Kidney (tissue), 14 donors: ENCODE data around the gene EHF. TPM values are rescaled to one million over a fixed set of nuclear protein-coding genes. Genes with fewer than 3 reads are reported as not detected.

Experiments used
- DNase-seq, 5 donors: peaks; one replicate each; pipeline ENCODE4 v3.0.0-alpha.2; 2013 to 2020
- FAIRE-seq: peaks from 2 replicates; lab custom pipeline; 2012; peaks lifted over from hg19 to GRCh38; lab: Jason Lieb, UNC
- H3K27ac ChIP-seq, 2 donors: one replicate each; pipeline ENCODE4 v1.7.0; 2013; ENCODE audit warnings: low read depth in 2 of 2, low read length in 2 of 2, inconsistent platforms in 1 of 2
- H3K27me3 ChIP-seq: one replicate; pipeline ENCODE4 v1.7.1; 2013; ENCODE audit warnings: low read length, inconsistent platforms; ENCODE audit not compliant: control insufficient read depth, insufficient read depth
- H3K36me3 ChIP-seq, 3 donors: one replicate each; pipeline versions ENCODE4 v1.7.0 to v1.7.1; 2013; ENCODE audit warnings: low read length in 3 of 3, control low read depth in 1 of 3, inconsistent platforms in 1 of 3; ENCODE audit not compliant: insufficient read depth in 3 of 3, control insufficient read depth in 2 of 3
- H3K4me1 ChIP-seq, 3 donors: one replicate each; pipeline versions ENCODE4 v1.7.0 to v1.7.1; 2013; ENCODE audit warnings: low read length in 3 of 3, inconsistent platforms in 1 of 3, low read depth in 1 of 3; ENCODE audit not compliant: control insufficient read depth in 2 of 3, insufficient read depth in 2 of 3
- H3K4me3 ChIP-seq, 3 donors: one replicate each; pipeline versions ENCODE4 v1.7.0 to v1.8.1; 2013; ENCODE audit warnings: low read length in 3 of 3, control low read depth in 1 of 3, inconsistent platforms in 1 of 3
- H3K9ac ChIP-seq, 3 donors: one replicate each; pipeline versions ENCODE4 v1.7.0 to v1.7.1; 2013; ENCODE audit warnings: low read length in 3 of 3, control low read depth in 1 of 3, inconsistent platforms in 1 of 3
- H3K9me3 ChIP-seq, 3 donors: one replicate each; pipeline versions ENCODE4 v1.7.0 to v1.7.1; 2013; ENCODE audit warnings: low read length in 3 of 3, control low read depth in 1 of 3, inconsistent platforms in 1 of 3; ENCODE audit not compliant: control insufficient read depth in 2 of 3, insufficient read depth in 1 of 3
- CTCF ChIP-seq: IDR thresholded peaks from 3 replicates; pipeline ENCODE4 v1.5.1; 2012; ENCODE audit warnings: mild to moderate bottlenecking, moderate library complexity, borderline replicate concordance; ENCODE audit not compliant: insufficient read depth; ENCODE audit errors: extremely low read depth
- intact Hi-C: fragments of 100-400 bp; cut with DNase I; formaldehyde crosslinking; loops from one replicate; pipeline ENCODE4 v1.11.1; 2022
- polyA plus RNA-seq: library from polyadenylated mRNA; stranded (reverse); fragments of 350-450 nt; fragmentation: Illumina TruSeq; extraction: RNeasy Lipid Tissue Mini Kit (QIAGEN cat#74804); gene quantifications from one replicate; pipeline ENCODE4 v1.2.3, GENCODE V29; 2014; ENCODE audit warnings: low read depth, low replicate concordance; ENCODE audit not compliant: insufficient read depth
- total RNA-seq: library from RNA; stranded (reverse); fragmentation: NEBNext Ultra II Directional; extraction: Animal tissue kit (Norgen Biotek cat#: 25700); gene quantifications from one replicate; pipeline ENCODE4 v1.2.1, GENCODE V29; 2021
- donor health status: control.
- donor health status: control.
- donor health status: control.
- donor health status: control.
- donor health status: control.
- donor health status: DM: yes; HTN: yes; CAD: no.
- donor health status: Normal renal cell carcinoma (clear cell type).

The EHF gene
- total and polyA plus RNA-seq, 2 donors from 2014 or later: 4.7 to 65.5 TPM

- intact Hi-C loops: no loop called here
- H3K36me3 ChIP-seq: no peaks in the 10 kb centered on the region
Measured at GRCh38 chr11:34646431-34646830, 25.5 kb downstream of the EHF start.

GRCh38 chr11:34647131-34647530, 26.2 kb downstream of the EHF start:
- no peaks in the 10 kb centered on the region for H3K36me3 ChIP-seq
- FAIRE-seq (no peak), DNase-seq (no peak)
- no peaks in the 10 kb centered on the region for H3K4me1 ChIP-seq
- no peaks in the 10 kb centered on the region for H3K27me3 ChIP-seq
- H3K4me3 ChIP-seq: no peak overlapping the region
- no peak overlapping the region for H3K27ac ChIP-seq
- H3K9ac ChIP-seq: no peak overlapping the region
- TF ChIP-seq CTCF: no peak
- H3K9me3 ChIP-seq: no peaks in the 10 kb centered on the region
- intact Hi-C loops: no loop called here

More at GRCh38 chr11:34646431-34646830, 25.5 kb downstream of the EHF start:
- no peak for TF ChIP-seq CTCF
- Histone ChIP-seq H3K4me1 (no peaks in the 10 kb centered on the region), H3K9ac (no peak overlapping the region), H3K9me3 (no peaks in the 10 kb centered on the region), H3K27me3 (no peaks in the 10 kb centered on the region), H3K4me3 (no peak overlapping the region), H3K27ac (no peak overlapping the region)
- DNase-seq (no peak), FAIRE-seq (no peak)

- intact Hi-C loops: no loop called here
- Histone ChIP-seq H3K27ac (no peak overlapping the region), H3K9ac (no peak overlapping the region), H3K4me3 (no peak overlapping the region), H3K27me3 (no peaks in the 10 kb centered on the region), H3K9me3 (no peaks in the 10 kb centered on the region), H3K4me1 (no peaks in the 10 kb centered on the region), H3K36me3 (no peaks in the 10 kb centered on the region)
- no peak for TF ChIP-seq CTCF
- FAIRE-seq (no peak), DNase-seq (no peak)
Measured at GRCh38 chr11:34647532-34647931, 26.6 kb downstream of the EHF start.

- Histone ChIP-seq H3K27ac (no peak overlapping the region), H3K4me1 (no peaks in the 10 kb centered on the region), H3K9ac (no peak overlapping the region), H3K27me3 (no peaks in the 10 kb centered on the region), H3K36me3 (no peaks in the 10 kb centered on the region), H3K4me3 (no peak overlapping the region), H3K9me3 (no peaks in the 10 kb centered on the region)
- FAIRE-seq (no peak), DNase-seq (no peak)
- intact Hi-C loops: no loop called here
- no peak for TF ChIP-seq CTCF
Measured at GRCh38 chr11:34648036-34648435, 27.1 kb downstream of the EHF start.
